GM21526 (cell line): ENCODE results near the gene HIBCH.

ENCODE experiments used
- ATAC-seq: cut with Tn5 transposase; IDR thresholded peaks from one replicate; pipeline ENCODE4 v1.9.1; 2021; ENCODE audit warnings: moderate library complexity; ENCODE audit not compliant: unreplicated experiment, low FRiP score

HIBCH gene

DNA sequence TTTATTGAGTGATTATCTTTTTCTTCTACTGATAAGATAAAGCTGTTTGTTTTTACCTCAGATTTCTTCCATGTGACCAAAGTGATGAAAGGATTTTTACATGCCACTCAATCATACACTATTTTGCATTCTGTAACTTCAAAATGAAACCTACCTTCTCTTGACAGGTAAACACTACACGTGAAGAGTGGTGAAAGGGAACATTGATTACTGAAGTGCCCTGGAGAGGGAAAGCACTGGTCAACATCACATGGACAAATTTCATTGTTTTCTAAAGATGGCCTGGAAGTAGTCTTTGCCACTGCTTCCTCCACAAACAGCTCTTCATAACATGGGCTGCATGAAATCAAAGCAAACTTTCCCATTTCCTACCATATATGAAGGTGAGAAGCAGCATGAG is 120.1 kb downstream of the HIBCH start:
- ATAC-seq = no peak

DNA sequence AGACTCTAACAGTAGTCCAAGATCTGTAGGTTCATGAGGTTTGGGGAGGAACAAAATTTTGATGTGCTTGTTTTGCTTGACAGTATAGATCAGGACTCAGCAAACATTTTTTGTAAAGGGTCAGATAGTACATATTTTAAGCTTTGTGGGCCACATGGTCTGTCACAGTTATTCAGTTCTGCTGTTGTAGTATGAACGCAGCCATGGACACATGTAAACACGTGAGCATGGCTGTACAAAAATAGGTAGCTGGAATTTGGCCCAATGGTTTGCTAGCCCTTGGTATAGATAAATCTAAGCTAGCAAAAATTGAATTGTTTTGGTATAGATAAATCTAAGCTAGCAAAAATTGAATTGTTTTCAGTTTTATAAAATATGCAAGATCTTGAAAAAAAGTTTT is 120.5 kb downstream of the HIBCH start:
- ATAC-seq = no peak

DNA sequence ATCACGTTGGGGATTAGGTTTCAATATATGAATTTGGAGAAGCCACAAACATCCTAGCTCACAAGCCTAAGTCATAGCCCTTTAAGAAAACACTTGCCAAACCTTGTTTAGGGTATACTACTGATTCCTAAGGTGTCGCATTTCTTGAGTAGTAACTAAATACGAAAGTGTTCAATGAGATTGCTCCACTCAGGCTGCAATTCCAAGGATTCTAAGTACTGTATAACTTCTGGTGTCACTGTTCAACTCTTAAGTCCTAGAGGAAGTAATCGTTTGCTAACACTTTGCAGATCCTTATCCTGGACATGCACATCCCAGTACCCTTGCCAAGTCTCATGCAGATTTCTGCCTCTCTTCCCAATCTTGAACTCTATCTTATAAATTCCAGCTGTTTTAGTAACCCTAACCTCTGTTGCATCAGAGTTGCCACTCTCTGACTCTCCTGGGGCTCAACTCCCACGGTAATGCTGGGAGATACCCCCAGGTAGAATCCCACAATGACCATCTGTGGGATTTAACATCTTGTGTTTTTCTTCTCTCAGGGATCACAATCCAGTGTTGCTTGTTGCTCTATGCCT is 122.4 kb downstream of the HIBCH start:
- no peak for ATAC-seq

DNA sequence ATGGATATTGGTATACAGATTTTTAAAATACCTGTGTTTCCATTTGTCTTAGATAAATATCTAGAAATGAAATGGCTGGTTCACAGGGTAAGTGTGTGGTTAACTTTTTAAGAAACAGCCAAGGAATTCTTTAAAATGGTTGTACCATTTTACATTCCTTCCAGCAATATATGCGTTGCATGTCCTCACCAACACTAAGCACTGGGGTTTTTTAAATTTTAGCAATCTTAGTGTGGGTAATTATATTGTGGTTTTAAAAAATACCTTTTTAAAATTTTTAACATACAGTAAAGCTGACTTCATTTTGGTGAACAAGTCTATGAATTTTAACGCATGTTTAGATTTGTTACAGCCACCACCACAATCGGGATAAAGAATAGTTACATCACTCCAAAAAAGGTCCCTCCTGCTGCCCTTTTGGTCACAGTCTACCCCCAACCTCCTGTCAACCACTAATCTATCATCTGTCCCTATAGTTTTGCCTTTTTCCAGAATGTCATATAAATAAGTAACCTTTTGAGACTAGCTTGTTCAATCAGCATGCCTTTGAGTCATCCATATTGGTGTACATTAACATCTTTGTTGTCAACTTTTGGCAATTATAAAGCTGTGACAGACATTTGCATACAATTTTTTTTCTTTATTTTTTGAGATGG is 129.0 kb downstream of the HIBCH start:
- no peak for ATAC-seq

DNA sequence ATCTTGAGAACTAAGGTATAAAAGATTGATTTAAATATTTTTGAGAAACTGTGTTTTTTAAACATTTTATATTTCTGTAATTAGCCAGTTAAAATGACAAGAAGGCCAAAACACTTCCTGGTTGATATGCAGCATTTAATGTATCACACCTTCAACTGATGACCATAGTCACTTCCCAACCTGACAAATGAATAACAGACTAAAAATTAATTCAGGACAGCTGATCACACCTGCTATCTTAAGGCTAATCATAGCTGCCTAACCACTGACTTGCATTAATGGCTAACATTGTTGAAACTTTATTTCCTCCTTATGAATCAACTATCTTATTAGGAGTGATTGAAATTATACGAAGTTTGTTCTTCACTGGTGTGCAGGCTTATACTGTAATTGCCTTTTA is 131.3 kb downstream of the HIBCH start:
- ATAC-seq = no peak

DNA sequence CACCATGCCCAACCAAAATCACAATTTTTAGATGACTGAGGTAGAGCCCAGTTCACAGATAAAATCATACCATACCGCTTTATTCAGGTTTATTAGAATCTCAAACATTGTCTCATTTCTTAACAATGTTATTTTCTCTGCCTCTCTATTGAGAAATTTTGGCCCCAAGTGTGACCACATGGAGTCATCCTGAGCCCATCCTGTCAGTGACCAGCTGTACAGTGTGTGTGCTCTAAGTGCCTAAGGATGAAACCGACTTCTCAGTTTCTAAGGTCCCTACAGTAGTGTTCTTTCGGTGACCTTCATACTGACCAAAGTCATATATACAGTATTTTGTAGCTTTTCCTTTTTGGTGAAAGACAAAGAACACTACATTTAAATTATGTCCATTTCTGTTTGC is 133.4 kb downstream of the HIBCH start:
- no peak for ATAC-seq

DNA sequence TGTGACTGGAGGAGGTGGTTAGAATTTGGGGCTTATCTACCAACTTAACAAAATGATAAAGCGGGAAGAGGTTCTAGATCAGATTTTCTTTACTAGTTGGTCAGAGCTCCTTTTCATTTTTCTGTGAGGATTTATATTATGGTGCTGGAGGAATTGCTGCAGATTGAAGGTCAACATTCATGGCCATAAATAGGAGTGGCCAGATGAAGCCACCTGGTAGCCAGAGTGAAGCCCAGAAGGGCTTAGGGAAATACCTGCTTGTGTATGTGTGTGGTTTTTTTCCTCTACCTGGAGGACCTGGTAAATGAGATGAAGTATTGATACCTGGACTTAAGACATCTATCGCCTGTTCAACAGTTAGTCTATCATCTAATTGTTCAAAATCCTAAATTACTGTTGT is 134.2 kb downstream of the HIBCH start:
- no peak for ATAC-seq

DNA sequence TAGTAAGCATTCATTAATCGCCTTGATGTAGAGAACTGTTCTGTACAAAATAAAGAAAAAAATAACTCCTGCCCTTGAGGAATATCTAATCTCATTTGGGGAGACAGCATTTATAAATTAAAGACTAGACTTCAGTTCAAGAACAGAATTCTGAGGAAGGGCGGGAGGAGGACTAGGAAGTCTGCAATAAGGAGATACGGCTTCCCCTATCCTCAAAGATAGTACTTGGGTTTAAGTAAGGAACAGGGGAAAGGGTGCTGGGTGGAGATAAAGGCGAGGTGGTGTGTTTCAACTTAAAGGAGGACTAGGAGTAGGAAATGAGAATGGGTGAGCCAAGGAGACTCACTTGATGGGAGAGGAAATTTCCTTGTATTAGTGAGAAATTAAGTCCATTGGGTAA is 135.2 kb downstream of the HIBCH start:
- ATAC-seq = no peak

DNA sequence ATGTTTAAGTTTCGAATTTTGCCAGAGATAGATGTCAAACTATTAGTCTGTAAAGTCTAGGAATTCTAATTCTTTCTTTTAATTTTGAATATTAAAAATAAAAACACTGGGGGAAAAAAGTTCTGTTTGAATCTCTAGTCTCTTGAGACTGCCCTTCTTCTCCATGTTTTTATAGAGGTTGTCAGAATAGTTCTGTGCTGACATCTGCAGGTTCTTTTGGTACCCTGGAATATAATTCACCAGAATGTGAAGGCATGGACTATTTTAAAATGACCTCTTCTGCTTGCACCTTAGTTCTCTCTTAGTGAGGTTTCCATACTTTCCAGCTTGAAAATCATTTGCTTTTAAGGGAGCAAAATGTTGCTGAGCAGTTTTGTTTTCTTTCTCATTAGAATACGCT is 136.1 kb downstream of the HIBCH start:
- ATAC-seq = no peak

DNA sequence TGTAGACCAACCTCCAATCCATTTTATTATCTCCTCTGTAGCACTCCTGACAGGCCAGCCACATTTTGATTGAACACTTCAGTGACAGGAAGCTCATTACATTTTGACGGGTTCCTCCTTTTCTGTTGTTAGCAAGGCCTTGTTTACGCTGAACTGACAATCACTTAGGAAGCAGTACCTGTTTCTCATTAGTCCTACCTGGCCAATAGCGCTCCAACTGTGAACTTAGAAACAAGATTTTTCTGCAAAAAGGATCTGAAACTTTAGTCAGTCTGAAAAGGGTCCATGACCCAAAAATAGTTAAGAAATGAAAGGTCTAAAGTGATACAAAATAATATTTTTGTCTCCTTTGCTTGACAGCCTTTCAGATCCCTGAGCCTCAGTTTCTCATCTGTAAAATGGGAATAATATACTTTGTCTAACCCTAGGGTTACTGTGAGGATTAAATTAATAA is 137.5 kb downstream of the HIBCH start:
- peak; percentile 44 for ATAC-seq

DNA sequence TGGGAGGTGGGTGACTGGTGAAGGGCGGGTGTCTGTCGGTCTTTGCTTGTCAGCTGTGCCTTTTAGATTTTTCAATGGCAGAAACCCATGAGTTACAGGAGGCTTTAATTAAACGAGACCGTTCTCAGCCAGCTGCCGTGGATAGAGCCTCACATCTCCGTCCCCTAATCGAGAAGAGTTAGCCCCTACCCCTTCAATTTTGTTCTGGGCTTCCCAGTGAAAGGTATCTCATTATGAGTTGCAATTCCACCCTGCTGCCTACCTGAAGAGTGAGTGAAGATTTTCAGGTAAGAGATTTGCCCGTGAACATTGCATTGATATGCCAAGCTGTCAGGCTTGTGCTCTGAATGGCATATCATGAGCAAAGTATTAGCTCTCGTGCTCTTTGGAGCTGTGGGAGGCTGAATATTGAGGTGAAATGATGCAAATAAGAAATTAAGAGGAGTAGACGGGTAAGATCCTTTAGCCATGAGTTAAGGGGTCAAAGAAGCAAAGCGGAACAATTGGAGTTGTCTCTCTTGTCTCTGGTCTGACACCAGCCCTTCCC is 138.4 kb downstream of the HIBCH start:
- ATAC-seq = no peak

DNA sequence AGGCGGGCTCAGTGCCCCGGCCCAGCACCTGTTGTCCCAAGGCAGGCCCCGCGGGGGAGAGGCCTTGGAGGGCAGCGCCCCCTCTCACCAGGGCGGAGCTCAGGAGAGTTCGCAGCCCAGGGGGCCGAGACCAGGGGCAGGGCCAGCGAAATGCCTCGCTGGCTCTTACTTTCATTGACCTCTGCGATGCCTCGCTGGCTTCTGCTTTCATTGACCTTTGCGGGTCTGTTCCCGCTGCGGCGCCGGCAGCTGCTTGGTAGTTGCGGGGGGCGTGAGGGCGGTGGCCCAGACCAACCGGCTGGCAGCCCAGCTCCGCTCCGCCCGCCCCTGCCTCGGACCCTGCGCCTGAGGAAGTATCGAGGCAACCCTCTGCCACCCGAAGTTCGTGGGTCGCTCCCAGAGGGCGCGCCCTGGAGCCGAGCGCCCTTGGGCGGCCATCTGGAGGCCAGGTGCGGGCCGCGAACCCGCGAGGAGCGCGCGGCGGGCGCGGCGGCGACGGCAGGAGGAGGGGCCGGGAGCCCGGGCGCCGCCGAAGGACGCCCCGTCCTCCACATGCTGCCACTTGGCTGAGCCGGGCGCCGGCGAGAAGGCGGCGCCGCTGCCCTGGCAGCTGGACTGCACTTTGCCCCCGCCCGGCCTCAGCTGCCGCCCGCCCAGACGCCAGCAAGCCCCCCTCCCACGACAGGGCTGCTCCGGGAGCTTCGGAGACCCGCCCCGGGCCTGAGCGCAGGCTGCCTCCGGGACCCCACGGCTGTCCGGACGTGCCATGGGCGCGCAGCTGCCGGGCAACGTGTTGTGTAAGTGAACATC is 139.1 kb downstream of the HIBCH start:
- ATAC-seq = peak; percentile 77

DNA sequence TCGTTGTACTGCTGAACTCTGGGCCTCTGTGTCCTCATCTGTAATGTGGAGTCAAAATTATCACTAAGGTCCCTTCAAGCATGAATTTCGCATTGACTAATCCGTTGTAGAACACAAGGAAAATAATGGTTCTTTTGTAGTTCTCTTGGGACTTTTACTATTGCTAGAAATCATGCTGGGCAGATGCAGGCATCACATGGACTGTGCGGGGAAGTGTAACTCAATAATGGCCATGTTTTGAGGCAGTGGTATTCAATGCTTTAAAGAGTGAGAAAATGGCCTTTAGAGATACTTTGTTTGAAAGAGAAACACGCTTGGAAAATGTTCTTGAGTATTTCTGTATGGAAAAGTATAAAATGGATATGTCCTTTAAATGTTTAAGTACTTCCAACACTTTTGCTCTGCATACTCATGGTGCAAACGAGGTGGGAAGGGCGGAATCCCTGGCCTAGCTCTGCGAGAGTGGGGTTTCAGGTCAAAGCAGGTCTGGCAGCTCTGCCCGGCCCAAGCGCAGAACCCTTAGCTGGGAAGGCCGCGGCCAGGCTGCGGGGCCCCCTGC is 139.8 kb downstream of the HIBCH start:
- no peak for ATAC-seq

DNA sequence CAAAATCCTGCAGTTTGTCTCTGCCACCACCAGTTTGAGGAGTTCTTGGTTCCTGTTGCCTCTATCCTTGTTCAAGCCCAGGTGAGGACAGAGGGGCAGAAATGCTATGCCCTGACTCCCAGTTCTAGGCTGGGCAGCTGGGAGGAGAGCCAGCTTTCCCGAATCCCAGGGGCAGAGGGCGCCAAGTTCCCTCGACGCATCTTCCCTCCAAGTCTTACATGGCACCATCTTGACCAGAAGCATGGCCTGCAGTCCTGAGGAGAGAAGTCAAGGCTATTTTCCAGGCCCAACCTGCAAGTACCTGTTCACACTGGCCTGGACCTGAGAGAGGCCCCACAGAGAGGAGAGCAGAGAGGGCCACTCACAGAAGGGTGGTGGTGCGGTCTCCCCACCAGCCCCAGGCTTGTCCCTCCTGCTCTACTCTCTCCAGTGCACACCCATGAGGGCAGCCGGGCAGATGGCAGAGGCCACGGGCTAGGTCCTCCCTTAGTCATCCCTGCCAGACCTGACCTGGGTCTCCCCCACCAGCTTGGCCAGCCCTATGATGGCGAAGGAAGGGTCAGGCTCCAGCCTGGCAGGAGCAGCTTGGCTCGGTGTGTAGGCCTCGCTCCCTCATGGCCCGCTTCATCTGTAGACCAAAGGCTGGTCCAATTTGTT is 141.4 kb downstream of the HIBCH start:
- ATAC-seq = no peak

DNA sequence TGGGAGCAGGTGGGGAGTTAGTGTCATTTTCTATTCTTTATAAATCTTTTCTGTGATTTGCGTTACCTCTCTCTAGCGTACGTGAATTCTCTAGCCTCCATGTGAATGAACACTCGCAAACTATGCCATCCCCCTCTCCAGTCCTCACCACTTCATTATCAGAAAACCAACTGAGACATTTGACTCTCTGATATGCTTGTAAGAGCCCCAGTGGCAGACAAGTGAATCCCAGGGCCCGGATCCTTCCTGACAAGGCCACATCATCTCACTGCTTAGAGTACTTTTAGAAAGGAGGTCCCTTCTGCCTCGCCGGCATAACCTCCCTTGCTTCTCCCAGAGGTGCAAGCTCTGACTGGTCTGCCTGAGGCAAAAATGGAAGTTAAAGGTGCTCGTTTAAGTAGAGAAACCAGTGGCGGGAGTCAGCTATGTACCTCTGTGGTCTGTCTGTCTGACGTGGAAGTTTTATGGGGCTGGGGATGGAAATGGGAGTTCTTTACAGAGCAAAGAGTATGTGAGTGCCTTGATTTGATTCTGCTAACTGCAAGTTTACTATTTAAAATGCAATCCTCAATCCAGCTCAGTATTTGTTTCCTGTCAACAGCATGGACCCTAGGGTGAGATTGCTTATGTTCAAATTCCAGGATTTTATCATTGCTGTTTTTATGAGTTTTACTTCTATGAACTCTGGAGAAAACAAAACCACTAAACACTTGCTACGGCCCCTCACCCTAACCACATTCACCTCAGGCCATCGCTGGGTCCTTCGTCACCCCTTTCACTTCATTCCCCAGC is 142.2 kb downstream of the HIBCH start:
- no peak for ATAC-seq

DNA sequence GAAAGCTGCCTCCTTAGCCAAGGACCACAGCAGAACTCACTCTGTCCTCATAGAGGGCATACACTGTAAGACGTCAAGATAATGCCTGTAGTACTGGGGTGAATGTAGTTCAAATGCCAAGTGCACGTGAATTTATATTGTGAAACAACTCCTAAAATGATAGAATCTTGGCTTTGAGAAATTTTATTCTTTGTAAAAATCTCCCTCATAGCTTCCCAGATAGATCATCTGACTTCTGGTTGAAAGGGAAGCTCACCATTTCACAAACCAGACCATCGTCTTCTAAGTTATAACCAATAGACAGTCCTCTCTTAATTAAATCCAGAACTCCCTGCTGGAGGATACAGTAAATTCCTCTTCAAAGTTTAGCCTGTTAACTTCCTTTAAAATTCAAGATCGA is 146.2 kb downstream of the HIBCH start:
- ATAC-seq = no peak

DNA sequence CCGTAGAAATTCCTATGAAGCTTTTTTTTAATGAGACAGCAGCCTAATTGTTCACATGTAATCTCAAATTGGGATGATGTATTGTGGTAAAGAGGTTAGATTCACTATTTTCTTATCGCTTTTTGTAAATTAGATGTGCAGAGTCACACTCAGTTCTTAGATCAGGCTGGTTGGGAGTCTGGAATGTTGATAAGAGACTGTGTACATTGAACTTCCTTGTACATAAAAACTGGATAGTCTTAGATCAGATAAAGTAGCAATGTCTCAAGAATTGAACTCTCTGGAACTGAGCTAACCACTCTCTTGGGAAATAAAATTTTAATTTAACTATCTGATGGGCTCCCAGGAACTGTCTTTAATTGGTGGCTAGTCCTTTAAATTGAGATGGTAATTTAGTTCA is 149.0 kb downstream of the HIBCH start:
- ATAC-seq = no peak

DNA sequence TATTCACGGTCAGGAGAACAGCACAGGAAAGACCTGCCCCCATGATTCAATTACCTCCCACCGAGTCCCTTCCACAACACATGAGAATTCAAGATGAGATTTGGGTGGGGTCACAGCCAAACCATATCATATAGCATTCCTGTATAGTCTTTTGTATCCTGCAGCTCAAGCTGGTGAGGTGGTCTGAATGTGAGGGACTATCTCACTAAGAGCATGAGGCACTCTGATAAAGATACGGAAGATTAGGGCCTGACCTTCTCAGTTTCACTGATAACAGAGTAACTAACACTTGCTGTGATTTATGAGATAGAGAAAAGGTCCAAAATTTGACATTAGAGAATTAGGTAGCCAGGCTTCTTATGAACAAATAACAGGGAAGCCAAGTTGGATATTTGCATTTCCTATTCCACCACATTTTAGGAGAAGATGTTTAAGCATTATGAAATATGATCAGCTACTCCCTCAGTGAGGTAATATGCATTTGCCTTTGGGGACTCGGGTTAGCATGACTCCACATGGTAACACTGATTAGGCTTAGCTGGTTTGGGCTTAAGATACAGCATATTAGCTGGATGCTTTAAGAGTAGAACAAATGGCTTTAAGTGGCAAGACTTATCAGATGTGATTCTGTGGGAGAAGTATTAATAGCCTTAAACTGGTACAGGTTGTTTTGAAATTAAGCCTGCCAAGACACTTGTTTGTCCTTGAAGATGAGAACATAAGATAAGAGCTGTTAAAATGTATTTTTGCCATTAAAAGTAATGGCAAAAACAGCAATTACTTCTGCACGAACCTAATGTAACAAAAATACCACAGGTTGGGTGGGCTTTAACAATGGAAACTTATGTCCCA is 150.2 kb downstream of the HIBCH start:
- ATAC-seq = no peak

DNA sequence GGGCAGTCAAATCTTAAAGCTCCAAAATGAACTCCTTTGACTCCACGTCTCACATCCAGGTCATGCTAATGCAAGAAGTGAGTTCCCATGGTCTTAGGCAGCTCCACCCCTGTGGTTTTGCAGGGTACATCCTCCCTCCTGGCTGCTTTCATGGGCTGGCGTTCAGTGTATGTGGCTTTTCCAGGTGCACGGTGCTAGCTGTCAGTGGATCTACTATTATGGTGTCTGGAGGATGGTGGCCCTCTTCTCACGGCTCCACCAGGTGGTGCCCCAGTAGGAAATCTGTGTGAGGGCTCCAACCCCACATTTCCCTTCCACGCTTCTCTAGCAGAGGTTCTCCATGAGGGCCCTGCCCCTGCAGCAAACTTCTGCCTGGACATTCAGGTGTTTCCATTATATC is 151.9 kb downstream of the HIBCH start:
- ATAC-seq = no peak
